GM18498 (cell line): ENCODE measurements around the gene FMNL3.
"Not testable (repeated sequence)": the region's sequence is repeated elsewhere in the genome, so short reads cannot be mapped to it uniquely, and the experiment has no call there.

Experiments
- ATAC-seq: cut with Tn5 transposase; IDR thresholded peaks from one replicate; pipeline ENCODE4 v1.9.1; 2021; ENCODE audit warnings: mild to moderate bottlenecking, moderate library complexity; ENCODE audit not compliant: unreplicated experiment

The FMNL3 gene

GRCh38 chr12:49717800-49718199 lies 10.6 kb upstream of the FMNL3 start:
- not testable (repeated sequence) for ATAC-seq

DNA sequence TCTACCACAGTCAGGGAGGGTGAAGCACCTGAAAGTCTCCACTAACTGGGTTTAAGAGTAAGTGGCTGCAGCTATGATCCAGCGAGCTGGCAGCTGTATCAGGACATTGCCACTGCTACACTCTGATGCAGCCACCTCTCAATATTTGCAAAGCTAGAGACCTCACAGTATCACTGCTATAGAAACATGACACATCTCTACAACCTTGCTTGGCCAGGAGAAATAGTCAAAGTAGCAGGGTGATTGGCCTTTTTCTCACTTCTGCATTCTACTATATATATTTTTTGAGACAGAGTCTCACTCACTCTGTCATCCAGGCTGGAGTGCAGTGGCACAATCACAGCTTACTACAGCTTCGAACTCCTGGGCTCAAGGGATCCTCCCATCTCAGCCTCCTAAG lies 9.3 kb upstream of the FMNL3 start:
- peak; percentile 79 for ATAC-seq

DNA sequence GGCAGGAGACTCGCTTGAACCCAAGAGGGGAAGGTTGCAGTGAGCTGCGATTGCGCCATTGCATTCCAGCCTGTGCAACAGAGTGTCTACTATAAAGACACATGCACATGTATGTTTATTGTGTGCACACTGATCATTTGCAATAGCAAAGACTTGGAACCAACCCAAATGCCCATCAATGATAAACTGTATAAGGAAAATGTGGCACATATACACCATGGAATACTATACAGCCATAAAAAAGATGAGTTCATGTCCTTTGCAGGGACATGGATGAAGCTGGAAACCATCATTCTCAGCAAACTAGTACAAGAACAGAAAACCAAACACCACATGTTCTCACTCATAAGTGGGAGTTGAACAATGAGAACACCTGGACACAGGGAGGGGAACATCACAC lies 6.7 kb upstream of the FMNL3 start:
- not testable (repeated sequence) for ATAC-seq

DNA sequence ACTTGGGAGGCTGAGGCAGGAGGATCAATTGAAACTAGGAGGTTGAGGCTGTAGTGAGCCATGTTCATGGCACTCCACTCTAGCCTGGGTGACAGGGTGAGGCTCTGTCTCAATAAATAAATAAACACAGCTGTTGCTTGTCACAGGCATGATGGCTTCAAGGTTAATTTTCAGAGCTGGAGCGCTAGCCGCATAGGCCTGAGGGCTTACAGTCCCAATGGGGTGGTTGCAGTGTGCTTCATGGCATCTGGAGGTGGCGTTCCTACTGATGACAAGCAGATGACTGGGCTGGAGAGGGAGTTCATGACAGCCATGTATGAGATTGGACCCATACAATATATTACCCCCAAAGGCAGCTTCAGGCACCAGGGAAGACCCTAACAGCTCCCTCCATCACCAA lies 1.6 kb upstream of the FMNL3 start:
- no peak for ATAC-seq

- ATAC-seq, result no peak
These were observed 575 bp upstream of the FMNL3 start for GRCh38 chr12:49707812-49708147.

GRCh38 chr12:49706351-49707127 lies 666 bp downstream of the FMNL3 start:
- ATAC-seq, result peak; percentile 19

- no peak for ATAC-seq
These were observed 1.6 kb downstream of the FMNL3 start for GRCh38 chr12:49705479-49706134.

DNA sequence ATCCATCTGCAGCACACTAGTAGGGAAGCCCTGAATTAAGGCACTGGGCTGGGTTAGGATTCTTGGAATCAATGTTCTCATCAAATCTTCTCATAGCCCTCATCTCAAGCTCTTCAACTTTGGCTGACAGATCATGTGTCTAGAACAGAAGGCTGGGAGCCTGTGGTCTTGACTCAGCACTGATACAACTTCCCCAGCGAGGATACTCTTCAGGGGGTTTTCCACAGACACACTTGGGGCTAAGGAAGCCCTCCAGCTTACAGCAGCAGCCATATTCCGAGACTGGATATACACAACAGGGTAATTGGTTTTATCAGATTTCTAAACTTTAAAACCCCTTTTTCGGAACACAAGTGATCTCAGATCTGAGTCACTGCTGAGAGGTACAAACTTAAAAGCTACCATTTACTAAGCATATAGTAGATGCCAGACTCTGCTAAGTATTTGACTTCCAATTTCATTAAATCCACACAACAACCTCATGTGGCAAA lies 3.5 kb downstream of the FMNL3 start:
- ATAC-seq, result no peak

DNA sequence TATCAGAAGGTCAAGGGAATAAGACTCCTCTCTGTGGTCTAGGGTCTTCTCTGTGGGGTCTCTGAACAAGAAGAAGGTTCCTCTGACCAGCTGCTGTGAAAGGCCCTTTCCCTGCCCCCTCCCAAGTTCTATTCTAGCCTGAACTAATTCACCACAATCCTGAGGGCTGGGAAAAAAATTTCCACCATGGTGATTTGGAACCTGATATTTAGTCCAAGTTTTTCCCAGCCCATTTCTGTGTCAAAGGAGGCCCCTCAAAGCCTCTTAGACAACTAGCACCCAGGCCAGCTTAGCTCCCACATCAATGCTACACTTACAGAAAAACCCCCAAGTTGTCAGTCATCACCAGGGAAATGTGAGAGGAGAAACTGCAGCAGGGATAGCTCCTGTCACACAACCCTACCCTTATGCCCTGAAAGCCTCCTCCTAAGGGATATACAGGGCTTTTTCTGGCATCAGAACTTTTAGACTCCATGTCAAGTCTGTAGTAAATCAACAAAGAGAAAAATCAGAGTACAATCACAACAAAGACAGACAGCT lies 4.5 kb downstream of the FMNL3 start:
- ATAC-seq, result no peak

- no peak for ATAC-seq
These were observed 5.2 kb downstream of the FMNL3 start for GRCh38 chr12:49702009-49702408.

GRCh38 chr12:49698619-49699545 lies 8.3 kb downstream of the FMNL3 start:
- peak; percentile 73 for ATAC-seq

- ATAC-seq, result no peak
These were observed 9.4 kb downstream of the FMNL3 start for GRCh38 chr12:49697808-49698207.

DNA sequence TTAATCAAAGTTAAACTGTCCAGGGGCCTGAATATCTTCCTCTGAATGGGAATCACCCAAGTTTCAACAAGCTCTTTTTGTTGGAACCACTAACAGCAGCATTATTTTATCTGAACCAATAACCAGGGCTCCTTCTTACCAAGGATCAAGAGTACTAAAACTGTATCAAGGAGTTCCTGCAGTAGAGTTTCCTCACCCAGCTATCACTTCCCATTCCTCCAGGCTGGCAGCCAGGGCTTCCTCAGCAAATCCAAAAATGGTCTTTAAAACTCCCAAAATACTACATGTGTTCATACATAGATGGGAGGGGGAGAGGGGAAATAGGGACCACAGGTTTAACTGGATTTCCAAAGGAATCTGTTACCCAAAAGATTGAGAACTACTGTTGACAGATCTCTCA lies 10.5 kb downstream of the FMNL3 start:
- ATAC-seq, result no peak

DNA sequence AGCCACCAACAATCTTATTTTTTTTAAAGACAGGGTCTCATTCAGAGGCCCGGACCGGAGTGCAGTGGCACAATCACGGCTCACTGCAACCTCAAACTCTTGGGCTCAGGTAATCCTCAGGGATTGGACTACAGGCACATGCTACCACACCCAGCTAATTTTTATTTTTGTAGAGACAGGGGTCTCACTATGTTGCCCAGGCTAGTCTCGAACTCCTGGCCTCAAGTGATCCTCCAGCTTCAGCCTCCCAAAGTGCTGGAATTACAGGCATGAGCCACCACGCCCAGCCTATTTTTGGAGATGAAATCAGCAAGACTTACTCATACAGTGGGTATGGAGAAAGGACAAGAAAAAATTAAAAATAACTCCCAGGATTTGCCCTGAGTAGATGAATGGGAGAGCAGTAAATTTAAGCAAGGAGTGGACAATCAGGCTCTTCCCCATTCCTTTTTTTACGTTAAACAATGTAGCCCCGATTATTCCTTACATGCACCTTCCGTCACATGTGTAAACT lies 13.2 kb downstream of the FMNL3 start:
- ATAC-seq, result no peak

- no peak for ATAC-seq
These were observed 14.4 kb downstream of the FMNL3 start for GRCh38 chr12:49692851-49693250.

- ATAC-seq, result no peak
These were observed 17.4 kb downstream of the FMNL3 start for GRCh38 chr12:49689785-49690184.

DNA sequence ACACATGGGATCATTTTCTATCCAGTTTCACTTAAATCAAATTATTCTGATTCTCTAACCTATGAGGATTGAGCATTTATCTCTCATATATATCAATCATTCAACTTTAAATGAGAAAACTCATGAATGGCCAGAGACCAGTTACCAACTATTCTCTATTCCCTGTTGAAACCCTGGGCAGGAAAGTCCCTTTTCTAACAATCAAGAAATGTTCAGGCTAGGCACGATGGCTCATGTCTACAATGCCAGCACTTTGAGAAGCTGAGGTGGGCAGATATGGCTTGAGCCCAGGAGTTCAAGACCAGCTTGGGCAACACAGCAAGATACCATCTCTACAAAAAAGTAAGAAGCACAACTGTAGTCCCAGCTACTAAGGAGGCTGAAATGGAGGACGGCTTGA lies 18.0 kb downstream of the FMNL3 start:
- ATAC-seq, result no peak

DNA sequence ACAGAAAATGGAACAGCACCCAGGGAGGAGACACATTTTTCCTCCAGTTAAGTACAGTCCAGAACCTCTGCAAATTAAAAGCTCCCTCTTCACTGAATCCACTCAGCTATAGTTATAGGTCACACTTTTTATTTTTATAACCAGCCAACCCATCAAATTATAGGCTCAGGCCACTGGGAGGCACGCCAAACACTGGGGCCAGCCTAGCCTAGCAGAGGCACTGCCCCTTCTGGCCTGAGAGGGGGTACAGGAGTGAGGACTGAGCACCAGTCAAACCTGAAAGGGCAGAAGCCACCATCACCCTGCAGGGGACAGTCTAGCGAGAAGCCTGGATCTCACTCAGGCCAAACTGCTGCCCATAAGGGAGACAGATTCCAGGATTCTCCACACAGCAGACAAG lies 19.3 kb downstream of the FMNL3 start:
- no peak for ATAC-seq

GRCh38 chr12:49684310-49684854 lies 22.8 kb downstream of the FMNL3 start:
- ATAC-seq, result no peak

DNA sequence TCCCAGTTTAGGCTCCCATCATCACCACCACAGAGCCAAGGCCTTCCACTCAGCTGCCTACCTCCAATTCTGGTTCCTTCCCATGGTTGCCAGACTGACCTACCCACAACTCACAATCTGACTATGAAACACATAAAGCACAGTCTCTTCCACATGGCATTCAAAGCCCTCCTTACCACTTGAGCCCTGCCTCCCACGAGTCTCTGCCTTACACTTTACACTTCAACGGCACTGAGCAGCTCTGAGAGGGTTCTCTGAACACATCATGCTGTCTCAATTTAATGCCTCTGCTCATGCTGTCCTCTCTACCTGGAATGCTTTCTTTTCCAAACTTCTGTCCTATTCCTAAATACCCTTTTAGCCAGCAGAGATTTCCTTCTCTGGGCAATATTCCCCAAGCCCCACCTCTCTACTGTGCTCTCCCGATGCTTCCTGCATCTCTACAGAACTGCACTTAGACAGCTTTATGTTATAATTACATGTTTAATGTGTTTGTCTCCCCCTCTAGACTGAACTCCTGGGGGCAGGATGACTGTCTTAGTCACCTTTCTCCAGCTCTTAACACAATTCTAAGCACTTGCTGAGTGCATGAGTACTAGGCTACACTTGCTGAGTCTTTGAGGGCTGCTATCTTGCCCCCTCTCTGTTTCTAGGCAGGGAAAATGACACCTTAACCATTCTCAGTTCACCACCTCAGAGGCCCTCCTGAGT lies 23.5 kb downstream of the FMNL3 start:
- no peak for ATAC-seq
